GM20000 (cell line): Measurements from ENCODE around the gene TRIM42.

Experiments
- DNase-seq: peaks from one replicate; pipeline ENCODE4 v3.0.0; 2012; ENCODE audit warnings: low spot score
- TF ChIP-seq, protein P1 (sequence below): IDR thresholded peaks from 2 replicates; pipeline ENCODE4 v1.5.1; 2012; ENCODE audit warnings: mild to moderate bottlenecking, control low read depth; ENCODE audit errors: extremely low read depth, missing control alignments

Gene TRIM42

DNA sequence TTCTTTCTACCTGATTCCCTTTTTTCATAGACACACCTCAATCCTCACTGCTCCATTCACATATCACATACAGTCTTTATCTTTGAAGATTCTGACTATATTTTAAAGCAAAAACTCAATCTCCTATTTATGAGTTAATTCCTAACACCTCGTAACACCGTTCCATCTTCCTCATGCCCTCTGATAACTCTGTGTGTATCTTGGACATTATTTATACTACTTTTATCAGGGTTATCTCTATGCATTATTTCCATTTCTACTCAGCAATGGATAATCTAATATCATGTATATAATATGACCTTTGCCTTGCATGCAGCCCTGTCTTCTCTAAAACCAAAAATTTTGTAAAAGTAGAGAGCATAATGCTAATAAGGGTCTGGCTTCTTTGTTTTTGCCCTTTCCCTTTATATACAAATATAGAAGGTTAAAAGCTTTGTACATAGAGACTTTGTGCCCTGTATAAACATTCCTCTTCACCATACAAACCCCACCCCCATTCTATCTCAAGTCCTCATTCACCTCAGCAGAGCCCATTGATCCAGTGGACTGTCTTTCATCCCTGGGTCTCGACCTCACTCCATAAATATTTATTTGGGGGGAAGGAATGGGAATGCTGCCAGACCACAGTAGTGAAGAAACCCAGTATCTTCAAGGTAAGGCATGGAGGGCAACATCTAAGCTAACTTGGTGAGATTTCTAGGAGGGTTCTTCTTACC is 21.8 kb downstream of the TRIM42 start:
- DNase-seq: no peak
- TF ChIP-seq, protein P1, sequence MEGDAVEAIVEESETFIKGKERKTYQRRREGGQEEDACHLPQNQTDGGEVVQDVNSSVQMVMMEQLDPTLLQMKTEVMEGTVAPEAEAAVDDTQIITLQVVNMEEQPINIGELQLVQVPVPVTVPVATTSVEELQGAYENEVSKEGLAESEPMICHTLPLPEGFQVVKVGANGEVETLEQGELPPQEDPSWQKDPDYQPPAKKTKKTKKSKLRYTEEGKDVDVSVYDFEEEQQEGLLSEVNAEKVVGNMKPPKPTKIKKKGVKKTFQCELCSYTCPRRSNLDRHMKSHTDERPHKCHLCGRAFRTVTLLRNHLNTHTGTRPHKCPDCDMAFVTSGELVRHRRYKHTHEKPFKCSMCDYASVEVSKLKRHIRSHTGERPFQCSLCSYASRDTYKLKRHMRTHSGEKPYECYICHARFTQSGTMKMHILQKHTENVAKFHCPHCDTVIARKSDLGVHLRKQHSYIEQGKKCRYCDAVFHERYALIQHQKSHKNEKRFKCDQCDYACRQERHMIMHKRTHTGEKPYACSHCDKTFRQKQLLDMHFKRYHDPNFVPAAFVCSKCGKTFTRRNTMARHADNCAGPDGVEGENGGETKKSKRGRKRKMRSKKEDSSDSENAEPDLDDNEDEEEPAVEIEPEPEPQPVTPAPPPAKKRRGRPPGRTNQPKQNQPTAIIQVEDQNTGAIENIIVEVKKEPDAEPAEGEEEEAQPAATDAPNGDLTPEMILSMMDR: no peak

DNA sequence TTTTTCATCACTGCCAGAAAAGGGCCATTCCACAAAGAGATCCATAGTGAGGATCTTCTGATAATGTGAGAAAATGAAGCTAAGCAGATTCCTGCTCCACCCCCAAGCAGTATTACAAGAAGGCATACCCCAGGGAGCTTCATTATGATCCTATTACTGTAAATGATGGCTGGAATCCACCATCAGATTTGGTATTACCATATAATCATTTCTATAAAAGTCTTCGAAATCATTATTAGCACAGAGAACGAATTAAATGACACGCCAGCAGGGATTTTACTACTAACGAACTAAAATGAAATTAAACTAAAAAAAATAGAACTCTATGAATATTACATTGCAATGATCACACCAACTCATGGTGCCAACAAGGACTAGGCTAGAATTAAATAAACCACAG is 24.4 kb downstream of the TRIM42 start:
- TF ChIP-seq, protein P1: no peak
- no peak for DNase-seq

DNA sequence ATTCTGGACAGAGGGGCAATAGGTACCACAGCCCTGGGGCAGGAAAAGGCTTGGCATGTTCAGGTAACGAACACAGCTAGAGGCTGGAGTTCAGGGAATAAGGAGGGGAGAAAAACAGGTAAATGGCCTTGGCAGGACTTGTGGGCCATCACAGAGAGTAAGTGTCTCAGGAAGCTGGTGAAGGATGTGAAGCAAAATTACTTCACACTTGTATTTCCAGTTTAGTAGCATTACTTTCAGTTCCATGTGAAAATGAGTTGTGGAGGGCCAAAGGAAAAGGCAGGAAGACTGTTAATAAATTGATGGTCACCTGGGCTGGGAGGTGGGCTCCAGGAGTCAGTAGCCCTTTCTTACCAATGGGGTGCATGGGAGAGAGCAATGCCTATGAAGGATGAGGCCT is 25.6 kb downstream of the TRIM42 start:
- no peak for DNase-seq
- TF ChIP-seq, protein P1: no peak

GRCh38 chr3:140704733-140705132 is 26.9 kb downstream of the TRIM42 start:
- TF ChIP-seq, protein P1: no peak
- no peak for DNase-seq

GRCh38 chr3:140705954-140706353 is 28.1 kb downstream of the TRIM42 start:
- TF ChIP-seq, protein P1: no peak
- no peak for DNase-seq

DNA sequence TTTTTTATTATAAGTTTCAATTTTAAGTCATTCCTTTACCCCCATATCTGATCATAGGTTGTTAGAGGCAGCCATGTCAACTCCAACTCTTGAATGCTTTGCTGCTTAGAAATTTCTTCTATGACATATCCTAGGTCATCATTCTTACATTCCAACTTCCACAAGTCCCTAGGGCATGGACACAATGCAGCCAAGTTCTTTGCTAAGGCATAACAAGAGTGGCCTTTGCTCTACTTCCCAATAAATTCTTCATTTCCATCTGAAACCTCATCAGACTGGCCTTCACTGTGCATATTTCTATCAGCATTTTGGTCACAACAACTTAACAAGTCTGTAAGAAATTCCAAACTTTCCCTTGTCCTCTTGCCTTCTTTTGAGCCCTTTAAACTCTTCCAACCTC is 28.5 kb downstream of the TRIM42 start:
- TF ChIP-seq, protein P1: no peak

GRCh38 chr3:140708815-140709214 is 31.0 kb downstream of the TRIM42 start:
- DNase-seq: no peak
- TF ChIP-seq, protein P1: no peak

More for the DNA sequence above, 28.5 kb downstream of the TRIM42 start:
- no peak for DNase-seq
